Duodenal mucosa (tissue), 2 donors: Measurements from ENCODE around the gene KIF1B.

ENCODE experiments used
- H3K27ac ChIP-seq: one replicate; pipeline ENCODE4 v1.7.0; 2013; ENCODE audit warnings: low read depth, low read length
- H3K27me3 ChIP-seq, 2 donors: one replicate each; pipeline ENCODE4 v1.7.0; 2013; ENCODE audit warnings: low read length in 2 of 2, control low read depth in 1 of 2; ENCODE audit not compliant: insufficient read depth in 2 of 2, control insufficient read depth in 1 of 2
- H3K36me3 ChIP-seq, 2 donors: one replicate each; pipeline ENCODE4 v1.7.0; 2013; ENCODE audit warnings: low read length in 2 of 2, control low read depth in 1 of 2; ENCODE audit not compliant: insufficient read depth in 2 of 2, control insufficient read depth in 1 of 2
- H3K4me1 ChIP-seq, 2 donors: one replicate each; pipeline ENCODE4 v1.7.0; 2013; ENCODE audit warnings: low read length in 2 of 2, control low read depth in 1 of 2; ENCODE audit not compliant: insufficient read depth in 2 of 2, control insufficient read depth in 1 of 2
- H3K4me3 ChIP-seq, 2 donors: one replicate each; pipeline ENCODE4 v1.7.0; 2013; ENCODE audit warnings: low read length in 2 of 2, low read depth in 1 of 2
- H3K9ac ChIP-seq, 2 donors: one replicate each; pipeline ENCODE4 v1.7.0; 2013; ENCODE audit warnings: low read length in 2 of 2, low read depth in 1 of 2
- H3K9me3 ChIP-seq, 2 donors: one replicate each; pipeline ENCODE4 v1.7.0; 2013; ENCODE audit warnings: low read length in 2 of 2, control low read depth in 1 of 2; ENCODE audit not compliant: control insufficient read depth in 1 of 2

Gene KIF1B

DNA sequence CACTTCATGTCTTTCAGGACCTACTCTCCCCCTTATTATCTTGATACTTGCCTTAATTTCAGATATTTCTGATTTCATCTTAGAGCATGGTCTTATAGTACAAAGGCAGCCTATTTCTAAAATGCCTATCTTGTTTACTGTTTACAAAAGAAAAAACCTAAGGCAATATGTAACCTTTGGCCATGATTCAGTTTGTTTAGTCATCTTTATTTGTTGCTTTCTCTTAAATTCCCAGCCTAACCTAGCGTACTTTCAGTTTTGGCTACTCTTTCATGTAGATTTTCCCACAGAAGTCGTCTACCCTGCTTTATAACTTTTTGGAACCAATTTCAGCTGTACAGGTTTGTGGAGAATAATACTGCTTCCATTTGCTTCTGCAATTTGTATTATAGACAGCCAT, 81.8 kb downstream of the KIF1B start:
- Histone ChIP-seq H3K9me3 (no peaks in the 10 kb centered on the region), H3K36me3 (peaks cover 27 to 48% of the 10 kb centered on the region in 2 donors), H3K4me1 (peaks cover 0 to 4% of the 10 kb centered on the region in 2 donors), H3K4me3 (no peak overlapping the region), H3K9ac (no peak overlapping the region), H3K27me3 (no peaks in the 10 kb centered on the region), H3K27ac (no peak overlapping the region)

GRCh38 chr1:10295481-10296085, 85.2 kb downstream of the KIF1B start:
- no peaks in the 10 kb centered on the region for H3K9me3 ChIP-seq
- H3K4me1 ChIP-seq: peaks cover 0 to 7% of the 10 kb centered on the region in 2 donors
- H3K27ac ChIP-seq: no peak overlapping the region
- H3K36me3 ChIP-seq: peaks cover 29 to 40% of the 10 kb centered on the region in 2 donors
- H3K27me3 ChIP-seq: no peaks in the 10 kb centered on the region
- no peak overlapping the region for H3K4me3 ChIP-seq
- H3K9ac ChIP-seq: no peak overlapping the region

DNA sequence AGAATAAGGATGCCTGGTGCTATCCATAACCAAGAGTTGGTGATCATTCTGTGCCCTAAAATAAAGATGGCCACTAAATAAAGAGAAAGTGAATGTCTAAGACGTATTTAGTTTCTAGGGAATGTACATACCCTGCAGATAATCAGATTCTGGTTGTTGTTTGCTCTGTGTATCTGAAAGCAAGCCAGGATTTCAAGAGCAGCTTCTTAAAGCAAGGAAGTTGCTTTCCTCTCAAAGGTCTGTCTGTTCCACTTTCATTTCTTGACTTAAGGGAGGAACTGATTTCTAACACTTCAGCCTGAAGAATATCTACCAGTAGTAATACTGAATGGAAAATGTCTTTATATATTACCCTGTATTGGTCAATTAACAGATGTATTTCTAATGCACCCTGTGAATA, 88.8 kb downstream of the KIF1B start:
- Histone ChIP-seq H3K9ac (no peak overlapping the region), H3K9me3 (no peaks in the 10 kb centered on the region), H3K27ac (no peak overlapping the region), H3K4me1 (peaks cover 0 to 3% of the 10 kb centered on the region in 2 donors), H3K4me3 (no peak overlapping the region), H3K27me3 (no peaks in the 10 kb centered on the region), H3K36me3 (peaks cover 35 to 45% of the 10 kb centered on the region in 2 donors)

- H3K27me3 ChIP-seq: no peaks in the 10 kb centered on the region
- H3K9me3 ChIP-seq: no peaks in the 10 kb centered on the region
- H3K4me3 ChIP-seq: no peak overlapping the region
- no peak overlapping the region for H3K9ac ChIP-seq
- H3K27ac ChIP-seq: no peak overlapping the region
- peaks cover 0 to 3% of the 10 kb centered on the region in 2 donors for H3K4me1 ChIP-seq
- H3K36me3 ChIP-seq: peaks cover 22 to 35% of the 10 kb centered on the region in 2 donors
Measured at GRCh38 chr1:10302416-10302815, 92.0 kb downstream of the KIF1B start.

- peaks cover 14 to 30% of the 10 kb centered on the region in 2 donors for H3K36me3 ChIP-seq
- H3K27ac ChIP-seq: no peak overlapping the region
- H3K9ac ChIP-seq: no peak overlapping the region
- no peak overlapping the region for H3K4me3 ChIP-seq
- no peaks in the 10 kb centered on the region for H3K9me3 ChIP-seq
- H3K27me3 ChIP-seq: no peaks in the 10 kb centered on the region
- H3K4me1 ChIP-seq: no peaks in the 10 kb centered on the region
Measured at GRCh38 chr1:10304295-10304694, 93.9 kb downstream of the KIF1B start.

DNA sequence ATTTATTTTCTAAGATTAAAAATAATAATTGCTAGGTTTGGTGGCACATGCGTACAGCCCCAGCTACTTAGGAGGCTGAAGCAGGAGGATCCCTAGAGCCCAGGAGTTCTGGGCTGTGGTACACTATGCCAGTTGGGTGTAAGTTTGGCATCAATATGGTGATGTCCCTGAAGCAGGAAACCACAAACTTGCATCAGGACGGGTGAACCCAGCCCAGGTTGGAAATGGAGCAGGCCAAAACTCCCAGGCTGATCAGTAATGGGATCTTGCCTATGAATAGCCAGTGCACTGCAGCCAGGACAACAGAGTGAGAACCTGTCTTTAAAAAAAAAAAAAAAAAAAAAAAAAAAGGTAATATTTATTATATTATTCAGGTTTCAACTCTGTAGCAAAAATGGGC, 96.1 kb downstream of the KIF1B start:
- H3K9ac ChIP-seq: no peak overlapping the region
- no peak overlapping the region for H3K27ac ChIP-seq
- no peaks in the 10 kb centered on the region for H3K27me3 ChIP-seq
- no peaks in the 10 kb centered on the region for H3K9me3 ChIP-seq
- H3K4me3 ChIP-seq: no peak overlapping the region
- peaks cover 14 to 38% of the 10 kb centered on the region in 2 donors for H3K36me3 ChIP-seq
- no peaks in the 10 kb centered on the region for H3K4me1 ChIP-seq

DNA sequence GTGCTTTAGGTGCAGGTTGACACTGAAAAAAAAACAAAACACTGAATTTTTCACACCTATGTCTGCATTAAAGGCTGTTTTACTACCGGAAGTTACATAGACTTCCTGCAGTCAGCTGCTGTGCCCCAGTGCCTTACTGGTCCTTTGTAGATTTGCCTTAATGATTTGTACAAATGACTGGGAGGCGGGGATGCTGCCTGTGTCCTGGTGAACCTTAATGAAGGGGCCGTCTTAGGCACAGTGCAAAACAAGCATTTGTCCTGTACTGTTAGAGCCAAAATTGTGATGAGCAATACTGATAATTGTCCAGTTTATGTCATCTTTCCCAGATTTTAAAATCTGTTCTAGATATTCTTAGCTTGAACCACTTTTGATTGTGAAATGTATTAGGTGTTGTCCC, 97.6 kb downstream of the KIF1B start:
- Histone ChIP-seq H3K9ac (no peak overlapping the region), H3K4me3 (no peak overlapping the region), H3K27ac (no peak overlapping the region), H3K9me3 (no peaks in the 10 kb centered on the region), H3K27me3 (no peaks in the 10 kb centered on the region), H3K36me3 (peaks cover 14 to 39% of the 10 kb centered on the region in 2 donors), H3K4me1 (no peaks in the 10 kb centered on the region)

DNA sequence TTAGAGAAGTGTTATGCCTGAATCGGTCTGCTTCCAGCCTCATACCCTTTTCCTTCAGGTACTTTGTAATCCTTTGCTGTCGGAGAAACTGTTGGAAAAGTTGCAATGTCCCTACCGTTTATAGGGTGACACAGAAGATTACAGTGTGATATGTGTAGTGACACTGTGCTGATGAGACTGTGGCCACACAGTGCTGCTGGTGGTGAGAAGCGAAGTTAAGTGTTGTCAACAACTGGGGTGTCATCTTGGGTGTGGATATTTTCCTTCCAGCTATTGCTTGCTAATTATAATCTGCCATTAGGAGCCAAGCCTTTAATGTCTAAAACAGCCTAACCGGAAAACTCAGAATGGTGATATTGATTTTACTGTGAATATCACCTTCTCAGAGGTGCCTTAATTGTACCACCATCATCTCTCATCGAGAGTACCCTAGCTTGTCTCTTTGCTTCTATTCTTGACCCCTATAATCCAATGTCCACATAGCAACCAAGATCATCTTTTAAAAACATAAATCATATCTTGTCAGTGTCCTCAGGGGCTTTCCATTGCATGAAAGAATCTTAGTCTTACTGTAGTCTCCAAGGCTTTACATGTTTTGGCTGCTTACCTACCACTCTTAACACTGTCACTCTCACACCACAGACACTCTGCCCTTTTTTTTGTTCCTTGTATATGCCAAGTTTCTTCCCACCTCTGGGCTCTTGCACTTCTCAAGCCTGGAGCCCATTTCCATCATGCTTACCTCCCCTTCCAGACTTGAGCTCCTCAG, 99.1 kb downstream of the KIF1B start:
- no peak overlapping the region for H3K27ac ChIP-seq

DNA sequence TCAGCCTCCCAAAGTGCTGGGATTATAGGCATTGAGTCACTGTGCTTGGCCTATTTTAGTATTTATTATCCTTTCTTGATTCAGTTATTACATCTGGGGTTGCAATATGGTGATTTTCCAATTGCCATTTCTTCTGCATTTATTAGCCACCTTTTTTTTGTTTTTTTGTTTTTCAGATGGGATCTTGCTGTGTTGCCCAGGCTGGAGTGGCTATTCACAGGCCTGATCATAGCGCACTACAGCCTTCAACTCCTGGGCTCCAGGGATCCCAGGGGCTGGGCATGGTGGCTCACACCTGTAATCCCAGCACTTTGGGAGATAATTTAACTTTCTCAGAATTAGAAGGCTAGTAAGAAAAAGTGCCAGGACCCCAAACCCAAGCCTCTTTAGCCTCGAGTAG, 106.4 kb downstream of the KIF1B start:
- Histone ChIP-seq H3K27me3 (no peaks in the 10 kb centered on the region), H3K9me3 (no peaks in the 10 kb centered on the region), H3K9ac (no peak overlapping the region), H3K36me3 (peaks cover 0 to 8% of the 10 kb centered on the region in 2 donors), H3K4me3 (no peak overlapping the region), H3K27ac (no peak overlapping the region), H3K4me1 (no peaks in the 10 kb centered on the region)

More for the DNA sequence above, 99.1 kb downstream of the KIF1B start:
- Histone ChIP-seq H3K36me3 (peaks cover under 1 to 25% of the 10 kb centered on the region in 2 donors), H3K4me3 (no peak overlapping the region), H3K9me3 (no peaks in the 10 kb centered on the region), H3K27me3 (no peaks in the 10 kb centered on the region), H3K4me1 (no peaks in the 10 kb centered on the region), H3K9ac (no peak overlapping the region)

DNA sequence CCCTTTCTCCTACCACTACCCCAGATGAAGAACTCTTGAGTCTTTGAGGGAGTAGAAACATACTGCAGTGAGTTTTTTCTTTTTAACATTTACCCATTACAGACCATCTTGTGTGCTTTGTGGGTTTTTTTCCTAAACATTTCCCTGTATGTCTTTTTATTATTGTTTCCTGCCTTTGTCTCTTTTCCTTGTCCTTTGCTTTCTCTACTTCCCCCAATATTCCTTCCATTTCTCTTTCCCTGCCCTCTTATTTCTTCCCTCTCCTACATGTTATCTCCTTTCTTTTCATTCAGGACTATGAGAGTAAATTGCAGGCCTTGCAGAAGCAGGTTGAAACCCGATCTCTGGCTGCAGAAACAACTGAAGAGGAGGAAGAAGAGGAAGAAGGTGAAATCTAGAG, 109.4 kb downstream of the KIF1B start:
- no peaks in the 10 kb centered on the region for H3K4me1 ChIP-seq
- H3K9ac ChIP-seq: no peak overlapping the region
- H3K27me3 ChIP-seq: no peaks in the 10 kb centered on the region
- no peak overlapping the region for H3K27ac ChIP-seq
- no peaks in the 10 kb centered on the region for H3K9me3 ChIP-seq
- H3K4me3 ChIP-seq: no peak overlapping the region
- peaks cover 6 to 22% of the 10 kb centered on the region in 2 donors for H3K36me3 ChIP-seq
